Tibial artery (tissue), 4 donors: ENCODE measurements around the gene KHNYN.

Experiments
- DNase-seq, 2 donors: peaks; one replicate each; pipeline ENCODE4 v3.0.0-alpha.2; 2019
- H3K27ac ChIP-seq, 2 donors: fragments of 200-600 bp; sonication (generic) in 1 of 2; 1 replicate in 1 of 2; 2 replicates in 1 of 2; pipeline ENCODE4 v1.5.1; 2018 to 2019; ENCODE audit warnings: mild to moderate bottlenecking in 1 of 2
- H3K27me3 ChIP-seq, 2 donors: fragments of 200-600 bp; sonication (generic) in 1 of 2; one replicate each; pipeline versions ENCODE4 v1.5.1 to v1.6.0; 2016 to 2019
- H3K36me3 ChIP-seq, 3 donors: fragments of 200-600 bp; sonication (generic) in 2 of 3; one replicate each; pipeline ENCODE4 v1.5.1; 2016 to 2019; ENCODE audit warnings: mild to moderate bottlenecking in 2 of 3
- H3K4me1 ChIP-seq, 4 donors: fragments of 200-600 bp; sonication (generic) in 2 of 4; 1 replicate in 3 of 4; 2 replicates in 1 of 4; pipeline ENCODE4 v1.5.1; 2016 to 2019
- H3K4me3 ChIP-seq, 2 donors: fragments of 200-600 bp; sonication (generic) in 1 of 2; 1 replicate in 1 of 2; 2 replicates in 1 of 2; pipeline ENCODE4 v1.5.1; 2018 to 2019; ENCODE audit warnings: mild to moderate bottlenecking in 2 of 2
- H3K9me3 ChIP-seq, 3 donors: fragments of 200-600 bp; sonication (generic) in 1 of 3; one replicate each; pipeline ENCODE4 v1.5.1; 2016 to 2019
- intact Hi-C: fragments of 100-400 bp; cut with DNase I; formaldehyde crosslinking; loops from one replicate; pipeline ENCODE4 v1.15.0; 2023; ENCODE audit warnings: low total_unique reads
- TF ChIP-seq, protein P1 (sequence below), 2 experiments: fragments of 200-600 bp in 1 of 2; fragments of 450-650 bp in 1 of 2; IDR thresholded peaks; one replicate each; pipeline ENCODE4 v1.5.1; 2017 to 2019; ENCODE audit warnings: antibody characterized with exemption in 2 of 2, mild to moderate bottlenecking in 1 of 2, moderate library complexity in 1 of 2

The KHNYN gene

DNA sequence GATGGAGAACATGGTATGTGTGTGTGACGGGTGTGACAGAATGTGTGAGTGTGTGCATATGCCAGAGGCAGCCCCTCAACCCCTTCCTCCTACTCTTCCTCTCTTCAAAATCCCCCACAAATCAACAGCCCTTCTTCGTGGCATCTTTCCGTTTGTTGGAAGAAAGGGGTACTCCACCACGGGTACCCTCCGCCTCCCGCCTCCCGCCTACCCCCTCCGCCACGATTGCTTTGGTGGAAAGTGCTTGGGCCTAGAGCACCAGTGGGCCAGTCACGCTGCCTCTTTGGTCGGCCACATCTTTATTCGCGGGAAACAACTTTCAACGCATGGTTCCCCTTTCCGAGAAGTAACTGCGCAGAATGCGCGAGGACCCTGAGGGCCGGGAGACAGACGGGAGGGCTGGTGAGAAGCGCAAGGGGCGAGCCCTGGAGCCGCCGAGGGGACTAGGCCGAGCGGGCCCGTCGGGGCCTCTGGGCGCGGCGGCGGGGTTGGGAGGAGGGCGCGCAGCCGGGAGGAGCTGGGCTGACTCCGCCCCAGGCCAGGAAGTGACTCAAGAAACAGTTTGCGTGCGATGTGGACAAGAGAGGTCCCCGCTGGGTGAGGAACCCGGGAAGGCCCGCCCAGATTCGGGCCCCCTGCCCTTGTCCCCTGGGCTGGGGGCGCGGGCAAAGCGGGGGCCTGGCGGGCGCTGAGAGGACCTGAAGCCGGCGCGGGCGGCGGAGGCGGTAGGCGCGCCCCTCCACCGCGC is at the start of gene KHNYN, which contains the start of gene CBLN3:
KHNYN (plus strand) TSS at position 560 of the 748 bp plus-strand sequence. CDS start 777 bp downstream, outside the sequence.
CBLN3 (minus strand) TSS at position 274 of the 748 bp plus-strand sequence. CDS start 614 bp downstream, outside the sequence.
- TF ChIP-seq, protein P1, sequence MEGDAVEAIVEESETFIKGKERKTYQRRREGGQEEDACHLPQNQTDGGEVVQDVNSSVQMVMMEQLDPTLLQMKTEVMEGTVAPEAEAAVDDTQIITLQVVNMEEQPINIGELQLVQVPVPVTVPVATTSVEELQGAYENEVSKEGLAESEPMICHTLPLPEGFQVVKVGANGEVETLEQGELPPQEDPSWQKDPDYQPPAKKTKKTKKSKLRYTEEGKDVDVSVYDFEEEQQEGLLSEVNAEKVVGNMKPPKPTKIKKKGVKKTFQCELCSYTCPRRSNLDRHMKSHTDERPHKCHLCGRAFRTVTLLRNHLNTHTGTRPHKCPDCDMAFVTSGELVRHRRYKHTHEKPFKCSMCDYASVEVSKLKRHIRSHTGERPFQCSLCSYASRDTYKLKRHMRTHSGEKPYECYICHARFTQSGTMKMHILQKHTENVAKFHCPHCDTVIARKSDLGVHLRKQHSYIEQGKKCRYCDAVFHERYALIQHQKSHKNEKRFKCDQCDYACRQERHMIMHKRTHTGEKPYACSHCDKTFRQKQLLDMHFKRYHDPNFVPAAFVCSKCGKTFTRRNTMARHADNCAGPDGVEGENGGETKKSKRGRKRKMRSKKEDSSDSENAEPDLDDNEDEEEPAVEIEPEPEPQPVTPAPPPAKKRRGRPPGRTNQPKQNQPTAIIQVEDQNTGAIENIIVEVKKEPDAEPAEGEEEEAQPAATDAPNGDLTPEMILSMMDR (IDR thresholded peaks at IDR 0.05) = no peak
- intact Hi-C loops = loop anchor here (2.0 to 10.0 kb wide), 4 partner anchors 63 to 962 kb away; partner anchors contain the start of genes NGDN and TINF2
- H3K9me3 ChIP-seq = no peaks in the 10 kb centered on the region
- H3K4me1 ChIP-seq = peaks cover 0 to 37% (median 28%) of the 10 kb centered on the region in 4 donors
- H3K27me3 ChIP-seq = no peaks in the 10 kb centered on the region
- peak; percentile 91 to 96 for DNase-seq
- H3K27ac ChIP-seq = peak within 1 kb of the TSS; percentile 94 to 96
- H3K4me3 ChIP-seq = peak within 1 kb of the TSS; percentile 64 to 81
- H3K36me3 ChIP-seq = peaks cover 23 to 34% (median 27%) of the 10 kb centered on the region in 3 donors

DNA sequence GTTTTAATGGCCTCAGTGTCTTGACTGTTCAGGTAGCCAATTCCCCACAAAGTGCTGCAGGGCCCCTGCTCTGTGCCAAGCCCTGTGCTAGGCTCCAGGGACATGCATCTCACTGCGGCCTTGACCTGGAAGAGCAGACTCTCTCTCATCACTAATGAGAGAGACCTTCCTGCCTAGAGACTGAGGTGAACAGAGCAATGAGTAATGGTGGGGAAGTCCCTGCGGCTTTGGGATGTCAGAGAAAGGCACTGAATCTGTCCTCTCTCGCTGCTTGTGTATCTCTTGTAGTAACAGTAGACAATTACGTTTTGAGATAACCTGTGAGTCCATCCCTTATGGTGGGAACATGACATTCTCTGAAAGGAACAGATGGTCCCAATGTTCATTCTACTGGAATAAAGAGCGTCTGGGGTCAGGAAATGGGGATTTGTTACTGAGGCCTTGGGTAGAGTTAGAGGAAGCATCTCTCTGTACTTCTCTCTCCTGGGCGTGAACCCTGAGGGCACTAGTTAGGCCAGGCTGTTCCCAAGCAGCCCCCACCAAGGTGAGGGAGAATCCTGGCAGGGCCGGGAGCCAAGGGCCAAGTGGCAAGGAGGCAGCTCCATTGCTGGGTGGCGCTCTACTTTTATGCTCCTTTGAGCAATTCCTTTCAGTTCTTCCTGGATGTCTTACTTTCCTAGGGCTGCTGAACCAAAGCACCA is 48.2 kb upstream of the KHNYN start:
- TF ChIP-seq, protein P1 (IDR thresholded peaks at IDR 0.05) = no peak
- H3K36me3 ChIP-seq = peaks cover under 1 to 12% (median 1%) of the 10 kb centered on the region in 3 donors
- no peak overlapping the region for H3K4me3 ChIP-seq
- H3K27ac ChIP-seq = no peak overlapping the region
- H3K27me3 ChIP-seq = peaks cover 0 to 3% of the 10 kb centered on the region in 2 donors
- no peak for DNase-seq
- no peaks in the 10 kb centered on the region for H3K9me3 ChIP-seq
- peaks cover 0 to 3% (median 0%) of the 10 kb centered on the region in 4 donors for H3K4me1 ChIP-seq
- intact Hi-C loops = no loop called here

DNA sequence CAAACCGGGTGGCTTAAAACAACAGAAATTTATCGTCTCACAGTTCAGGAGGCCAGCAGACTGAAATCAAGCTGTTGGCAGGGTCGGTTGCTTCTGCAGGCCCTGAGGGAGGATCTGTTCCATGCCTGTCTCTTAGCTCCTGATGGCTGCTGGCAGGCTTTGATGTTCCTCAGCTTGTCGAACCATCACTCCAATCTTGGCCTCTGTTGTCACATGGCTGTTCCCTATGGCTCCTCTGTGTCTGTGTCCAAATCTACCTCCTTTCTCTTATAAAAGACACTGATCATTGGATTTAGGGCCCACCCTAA is 47.7 kb upstream of the KHNYN start:
- TF ChIP-seq, protein P1 (IDR thresholded peaks at IDR 0.05) = no peak
- intact Hi-C loops = no loop called here
- Histone ChIP-seq H3K27me3 (peaks cover 0 to 3% of the 10 kb centered on the region in 2 donors), H3K9me3 (no peaks in the 10 kb centered on the region), H3K27ac (no peak overlapping the region), H3K36me3 (peaks cover 0 to 7% (median 0%) of the 10 kb centered on the region in 3 donors), H3K4me3 (no peak overlapping the region), H3K4me1 (peaks cover 0 to 3% (median 0%) of the 10 kb centered on the region in 4 donors)
- DNase-seq = no peak

DNA sequence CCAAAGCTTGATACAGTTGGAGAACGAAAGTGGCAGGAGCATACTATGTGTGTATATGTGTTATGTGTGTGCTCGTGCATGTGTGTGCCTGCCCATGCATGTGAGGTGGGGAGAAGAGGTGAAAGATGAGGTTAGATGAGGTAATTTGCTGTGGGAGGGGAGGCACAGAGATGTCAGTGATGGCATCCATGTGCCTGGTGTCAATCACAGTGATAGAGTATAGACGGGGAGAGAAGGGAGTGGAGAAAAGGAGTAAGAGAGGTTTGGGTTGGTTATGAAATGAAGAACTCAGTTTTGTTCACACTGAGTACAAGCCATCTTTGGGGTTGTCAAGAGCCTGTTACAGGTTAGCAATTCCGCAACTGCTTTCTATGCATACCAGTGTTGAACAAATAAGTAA is 45.6 kb upstream of the KHNYN start:
- Histone ChIP-seq H3K27me3 (peaks cover 0 to 3% of the 10 kb centered on the region in 2 donors), H3K27ac (no peak overlapping the region), H3K36me3 (no peaks in the 10 kb centered on the region), H3K9me3 (no peaks in the 10 kb centered on the region), H3K4me3 (no peak overlapping the region), H3K4me1 (no peaks in the 10 kb centered on the region)
- no peak for DNase-seq
- TF ChIP-seq, protein P1 (IDR thresholded peaks at IDR 0.05) = no peak
- intact Hi-C loops = no loop called here

DNA sequence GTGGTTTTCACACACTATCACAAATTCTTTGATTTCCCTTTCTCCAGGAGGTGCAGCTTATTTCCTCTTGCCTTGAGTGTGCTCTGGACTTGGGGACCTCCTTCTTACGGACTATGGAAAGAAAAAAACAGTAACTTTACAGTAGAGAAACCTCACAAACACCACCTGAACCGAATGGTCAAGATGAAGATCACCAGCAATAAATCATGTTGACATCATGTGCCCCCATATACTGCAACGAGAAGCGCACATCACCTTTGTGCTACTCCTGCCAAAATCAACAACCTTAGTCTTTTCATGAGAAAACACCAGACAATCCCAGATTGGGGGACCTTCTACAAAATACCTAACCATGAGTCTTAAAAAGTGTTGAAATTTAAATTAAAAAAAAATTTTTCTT is 44.2 kb upstream of the KHNYN start:
- intact Hi-C loops = no loop called here
- H3K36me3 ChIP-seq = no peaks in the 10 kb centered on the region
- TF ChIP-seq, protein P1 (IDR thresholded peaks at IDR 0.05) = no peak
- H3K27me3 ChIP-seq = peaks cover 0 to 6% of the 10 kb centered on the region in 2 donors
- no peaks in the 10 kb centered on the region for H3K9me3 ChIP-seq
- no peak for DNase-seq
- H3K27ac ChIP-seq = no peak overlapping the region
- no peaks in the 10 kb centered on the region for H3K4me1 ChIP-seq
- H3K4me3 ChIP-seq = no peak overlapping the region
